ENCODE results near the gene DPH5.

The DPH5 gene

GRCh38 chr1:101044749-101045148 lies 19.2 kb upstream of the DPH5 start:
- no peak overlapping the region for H3K4me3 ChIP-seq (replicated peaks; ENCODE audit: low read depth, low read length)
- TF ChIP-seq, protein P1, sequence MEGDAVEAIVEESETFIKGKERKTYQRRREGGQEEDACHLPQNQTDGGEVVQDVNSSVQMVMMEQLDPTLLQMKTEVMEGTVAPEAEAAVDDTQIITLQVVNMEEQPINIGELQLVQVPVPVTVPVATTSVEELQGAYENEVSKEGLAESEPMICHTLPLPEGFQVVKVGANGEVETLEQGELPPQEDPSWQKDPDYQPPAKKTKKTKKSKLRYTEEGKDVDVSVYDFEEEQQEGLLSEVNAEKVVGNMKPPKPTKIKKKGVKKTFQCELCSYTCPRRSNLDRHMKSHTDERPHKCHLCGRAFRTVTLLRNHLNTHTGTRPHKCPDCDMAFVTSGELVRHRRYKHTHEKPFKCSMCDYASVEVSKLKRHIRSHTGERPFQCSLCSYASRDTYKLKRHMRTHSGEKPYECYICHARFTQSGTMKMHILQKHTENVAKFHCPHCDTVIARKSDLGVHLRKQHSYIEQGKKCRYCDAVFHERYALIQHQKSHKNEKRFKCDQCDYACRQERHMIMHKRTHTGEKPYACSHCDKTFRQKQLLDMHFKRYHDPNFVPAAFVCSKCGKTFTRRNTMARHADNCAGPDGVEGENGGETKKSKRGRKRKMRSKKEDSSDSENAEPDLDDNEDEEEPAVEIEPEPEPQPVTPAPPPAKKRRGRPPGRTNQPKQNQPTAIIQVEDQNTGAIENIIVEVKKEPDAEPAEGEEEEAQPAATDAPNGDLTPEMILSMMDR (IDR thresholded peaks at IDR 0.05; ENCODE audit: low read length, missing control alignments) = no peak
- no peak for DNase-seq (ENCODE audit: low read depth)

DNA sequence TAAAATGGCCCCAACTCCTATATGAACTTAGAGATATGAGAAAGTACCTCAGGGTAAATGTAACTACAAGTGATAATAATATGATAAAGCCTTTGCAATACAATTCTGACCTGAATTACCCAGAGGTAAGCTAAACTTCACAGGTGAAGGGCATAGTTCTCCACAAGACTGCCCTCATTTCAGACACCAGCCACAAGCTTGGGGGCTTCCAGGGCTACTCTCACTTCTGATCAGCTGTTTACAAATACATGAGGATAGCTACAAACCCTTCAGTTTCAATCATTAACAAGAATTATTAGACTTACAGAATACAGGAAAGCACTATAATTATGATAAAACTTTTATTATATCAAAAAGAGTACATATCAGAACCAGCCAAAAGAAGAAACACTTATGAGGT lies 18.7 kb upstream of the DPH5 start:
- DNase-seq (ENCODE audit: low read depth) = no peak
- H3K4me3 ChIP-seq (replicated peaks; ENCODE audit: low read depth, low read length) = no peak overlapping the region
- TF ChIP-seq, protein P1 (IDR thresholded peaks at IDR 0.05; ENCODE audit: low read length, missing control alignments) = no peak

DNA sequence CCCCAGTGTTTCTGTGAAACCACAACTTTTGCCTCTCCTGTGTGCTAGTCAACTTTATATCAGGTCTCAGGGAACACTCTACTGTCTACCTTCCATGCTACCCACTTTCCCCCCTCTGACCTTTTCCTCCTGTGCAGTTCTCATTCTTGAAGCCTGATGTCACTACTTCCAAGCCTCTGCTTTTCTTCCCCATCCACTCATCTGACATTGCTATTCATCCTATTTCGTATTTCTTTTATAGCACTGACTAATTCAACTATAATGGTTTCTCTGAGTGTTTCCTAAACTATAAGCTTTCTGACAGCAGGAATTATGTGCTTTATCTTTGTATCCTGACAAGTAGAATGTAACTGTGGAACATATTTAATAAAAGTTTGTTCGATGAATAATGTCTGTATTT lies 18.2 kb upstream of the DPH5 start:
- H3K4me3 ChIP-seq (replicated peaks; ENCODE audit: low read depth, low read length) = no peak overlapping the region
- TF ChIP-seq, protein P1 (IDR thresholded peaks at IDR 0.05; ENCODE audit: low read length, missing control alignments) = peak; percentile 30
- DNase-seq (ENCODE audit: low read depth) = peak; percentile 55

- TF ChIP-seq, protein P1 (IDR thresholded peaks at IDR 0.05; ENCODE audit: low read length, missing control alignments) = no peak
- DNase-seq (ENCODE audit: low read depth) = no peak
- no peak overlapping the region for H3K4me3 ChIP-seq (replicated peaks; ENCODE audit: low read depth, low read length)
Observed at GRCh38 chr1:101041300-101041699, 15.7 kb upstream of the DPH5 start.

GRCh38 chr1:101040666-101041065 lies 15.1 kb upstream of the DPH5 start:
- DNase-seq (ENCODE audit: low read depth) = no peak
- TF ChIP-seq, protein P1 (IDR thresholded peaks at IDR 0.05; ENCODE audit: low read length, missing control alignments) = no peak
- H3K4me3 ChIP-seq (replicated peaks; ENCODE audit: low read depth, low read length) = no peak overlapping the region

- TF ChIP-seq, protein P1 (IDR thresholded peaks at IDR 0.05; ENCODE audit: low read length, missing control alignments) = no peak
- H3K4me3 ChIP-seq (replicated peaks; ENCODE audit: low read depth, low read length) = no peak overlapping the region
- DNase-seq (ENCODE audit: low read depth) = no peak
Observed at GRCh38 chr1:101039245-101039644, 13.7 kb upstream of the DPH5 start.

- no peak overlapping the region for H3K4me3 ChIP-seq (replicated peaks; ENCODE audit: low read depth, low read length)
- DNase-seq (ENCODE audit: low read depth) = no peak
- TF ChIP-seq, protein P1 (IDR thresholded peaks at IDR 0.05; ENCODE audit: low read length, missing control alignments) = no peak
Observed at GRCh38 chr1:101037316-101037715, 11.7 kb upstream of the DPH5 start.

Measured in fibroblast of pulmonary artery (primary cell).